Thoracic aorta (tissue), 2 donors: ENCODE data around the gene POMT2. TPM values are rescaled to one million over a fixed set of nuclear protein-coding genes. Genes with fewer than 3 reads are reported as not detected.

Source experiments
- ATAC-seq: fragments of 150-250 bp; one replicate; pipeline ENCODE4 v1.8.0; 2017; ENCODE audit warnings: low read depth; ENCODE audit not compliant: insufficient number of reproducible peaks, low FRiP score
- DNase-seq: peaks from one replicate; pipeline ENCODE4 v3.0.0-alpha.2; 2020; ENCODE audit warnings: low spot score
- H3K27ac ChIP-seq, 2 donors: fragments of 200-600 bp; sonication (generic); 1 replicate in 1 of 2; 2 replicates in 1 of 2; pipeline ENCODE4 v1.5.1; 2016; ENCODE audit warnings: mild to moderate bottlenecking in 2 of 2, moderate library complexity in 2 of 2
- H3K27me3 ChIP-seq: fragments of 200-600 bp; sonication (generic); replicated peaks from 2 replicates; pipeline ENCODE4 v1.6.0; 2016; ENCODE audit warnings: mild to moderate bottlenecking; ENCODE audit not compliant: insufficient read depth
- H3K36me3 ChIP-seq: fragments of 200-600 bp; sonication (generic); one replicate; pipeline ENCODE4 v1.5.1; 2016
- H3K4me1 ChIP-seq, 2 donors: fragments of 200-600 bp; sonication (generic); 1 replicate in 1 of 2; 2 replicates in 1 of 2; pipeline versions ENCODE4 v1.5.1 to v1.6.0; 2016; ENCODE audit warnings: low read depth in 2 of 2, mild to moderate bottlenecking in 1 of 2; ENCODE audit not compliant: control insufficient read depth in 1 of 2
- H3K4me3 ChIP-seq: fragments of 200-600 bp; sonication (generic); 2 replicates; pipeline ENCODE4 v1.5.1; 2016; ENCODE audit warnings: mild to moderate bottlenecking
- H3K9me3 ChIP-seq: fragments of 200-600 bp; sonication (generic); 2 replicates; pipeline ENCODE4 v1.5.1; 2016
- total RNA-seq, 2 donors: library from RNA; depleted of rRNA; stranded (reverse); fragments of >200 nt; gene quantifications; one replicate each; pipeline versions ENCODE4 v1.1.0 to v1.2.3, GENCODE V29; 2016
- TF ChIP-seq, protein P1 (sequence below): fragments of 200-600 bp; sonication (generic); IDR thresholded peaks from one replicate; pipeline ENCODE4 v1.5.1; 2019; ENCODE audit warnings: antibody characterized with exemption

Gene POMT2
- total RNA-seq, 2 donors from 2014 or later = 15.8 to 25.0 TPM

DNA sequence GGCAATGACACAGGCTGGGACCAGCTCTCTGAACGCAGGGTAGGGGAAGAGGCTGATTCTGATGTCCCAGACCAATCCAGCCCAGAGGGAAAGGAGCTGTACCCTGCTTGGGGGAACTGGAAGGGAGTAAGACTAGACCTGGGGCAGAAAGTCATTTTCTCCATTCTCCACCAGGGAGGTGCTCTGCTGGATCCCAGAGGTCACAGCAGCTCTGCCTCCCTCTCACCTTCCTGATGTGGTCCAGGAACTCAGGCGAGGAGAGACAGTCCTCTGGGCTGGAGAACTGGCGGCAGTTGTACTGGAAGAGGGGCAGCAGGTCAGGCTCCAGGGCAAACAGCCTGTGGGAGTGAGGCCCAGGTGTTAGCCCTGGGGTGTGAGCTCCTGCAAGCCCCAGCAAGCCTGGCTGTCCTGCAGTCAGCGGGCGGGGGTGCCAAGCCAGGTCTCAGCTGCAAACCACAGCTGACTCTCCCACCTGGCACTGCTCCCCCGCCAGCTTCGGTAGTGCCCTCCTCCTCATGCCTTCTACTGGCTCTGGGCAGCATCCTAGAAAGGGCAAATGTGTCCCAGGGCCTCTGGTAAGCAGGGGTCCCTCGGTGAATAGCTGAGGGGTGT is 51.6 kb downstream of the POMT2 start:
- Histone ChIP-seq H3K27ac (no peak overlapping the region), H3K4me3 (no peak overlapping the region), H3K9me3 (peaks cover 4% of the 10 kb centered on the region), H3K27me3 (no peaks in the 10 kb centered on the region), H3K36me3 (no peaks in the 10 kb centered on the region), H3K4me1 (no peaks in the 10 kb centered on the region)
- TF ChIP-seq, protein P1, sequence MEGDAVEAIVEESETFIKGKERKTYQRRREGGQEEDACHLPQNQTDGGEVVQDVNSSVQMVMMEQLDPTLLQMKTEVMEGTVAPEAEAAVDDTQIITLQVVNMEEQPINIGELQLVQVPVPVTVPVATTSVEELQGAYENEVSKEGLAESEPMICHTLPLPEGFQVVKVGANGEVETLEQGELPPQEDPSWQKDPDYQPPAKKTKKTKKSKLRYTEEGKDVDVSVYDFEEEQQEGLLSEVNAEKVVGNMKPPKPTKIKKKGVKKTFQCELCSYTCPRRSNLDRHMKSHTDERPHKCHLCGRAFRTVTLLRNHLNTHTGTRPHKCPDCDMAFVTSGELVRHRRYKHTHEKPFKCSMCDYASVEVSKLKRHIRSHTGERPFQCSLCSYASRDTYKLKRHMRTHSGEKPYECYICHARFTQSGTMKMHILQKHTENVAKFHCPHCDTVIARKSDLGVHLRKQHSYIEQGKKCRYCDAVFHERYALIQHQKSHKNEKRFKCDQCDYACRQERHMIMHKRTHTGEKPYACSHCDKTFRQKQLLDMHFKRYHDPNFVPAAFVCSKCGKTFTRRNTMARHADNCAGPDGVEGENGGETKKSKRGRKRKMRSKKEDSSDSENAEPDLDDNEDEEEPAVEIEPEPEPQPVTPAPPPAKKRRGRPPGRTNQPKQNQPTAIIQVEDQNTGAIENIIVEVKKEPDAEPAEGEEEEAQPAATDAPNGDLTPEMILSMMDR = no peak
- DNase-seq = no peak
- ATAC-seq = no peak

GRCh38 chr14:77267937-77268699 is 52.6 kb downstream of the POMT2 start:
- H3K27me3 ChIP-seq = no peaks in the 10 kb centered on the region
- H3K4me1 ChIP-seq = no peaks in the 10 kb centered on the region
- DNase-seq (no peak), ATAC-seq (no peak)
- no peak overlapping the region for H3K27ac ChIP-seq
- TF ChIP-seq, protein P1 = no peak
- H3K9me3 ChIP-seq = peaks cover 4% of the 10 kb centered on the region
- H3K36me3 ChIP-seq = no peaks in the 10 kb centered on the region
- H3K4me3 ChIP-seq = no peak overlapping the region

- H3K27me3 ChIP-seq = no peaks in the 10 kb centered on the region
These were observed 54.3 kb downstream of the POMT2 start for GRCh38 chr14:77266336-77266735.

GRCh38 chr14:77265561-77266335 is 54.9 kb downstream of the POMT2 start:
- no peak for DNase-seq
- TF ChIP-seq, protein P1 = no peak
- no peak for ATAC-seq
- H3K4me3 ChIP-seq = no peak overlapping the region
- H3K27ac ChIP-seq = no peak overlapping the region
- peaks cover 4% of the 10 kb centered on the region for H3K9me3 ChIP-seq
- H3K27me3 ChIP-seq = no peaks in the 10 kb centered on the region
- no peaks in the 10 kb centered on the region for H3K36me3 ChIP-seq
- H3K4me1 ChIP-seq = no peaks in the 10 kb centered on the region

More at GRCh38 chr14:77266336-77266735, 54.3 kb downstream of the POMT2 start:
- peaks cover 4% of the 10 kb centered on the region for H3K9me3 ChIP-seq
- no peak for ATAC-seq
- no peaks in the 10 kb centered on the region for H3K36me3 ChIP-seq
- no peaks in the 10 kb centered on the region for H3K4me1 ChIP-seq
- no peak for DNase-seq
- no peak overlapping the region for H3K4me3 ChIP-seq
- TF ChIP-seq, protein P1 = no peak
- no peak overlapping the region for H3K27ac ChIP-seq

- Histone ChIP-seq H3K9me3 (peaks cover 4% of the 10 kb centered on the region), H3K4me3 (no peak overlapping the region), H3K27ac (no peak overlapping the region), H3K27me3 (no peaks in the 10 kb centered on the region), H3K4me1 (no peaks in the 10 kb centered on the region), H3K36me3 (no peaks in the 10 kb centered on the region)
- TF ChIP-seq, protein P1 = no peak
- no peak for DNase-seq
- no peak for ATAC-seq
These were observed 55.5 kb downstream of the POMT2 start for GRCh38 chr14:77265187-77265515.
